Limb (tissue), 2 donors: ENCODE measurements around the gene CNKSR3.
A peak's percentile ranks its signal among the peaks of the same experiment; 100 is the strongest.

Source experiments
- DNase-seq, 2 donors: peaks; one replicate each; pipeline ENCODE4 v3.0.0-alpha.2; 2016; ENCODE audit errors: extremely low spot score in 2 of 2

CNKSR3 gene

GRCh38 chr6:154479351-154479769 is 31.1 kb downstream of the CNKSR3 start:
- DNase-seq: peak in 1 of 2 donors; percentile 51

GRCh38 chr6:154478701-154479060 is 31.8 kb downstream of the CNKSR3 start:
- no peak for DNase-seq

- no peak for DNase-seq
Measured at GRCh38 chr6:154478021-154478700, 32.3 kb downstream of the CNKSR3 start.

- no peak for DNase-seq
Measured at GRCh38 chr6:154476494-154476893, 34.0 kb downstream of the CNKSR3 start.

GRCh38 chr6:154474648-154475428 is 35.6 kb downstream of the CNKSR3 start:
- DNase-seq: no peak

- no peak for DNase-seq
Measured at GRCh38 chr6:154473324-154473723, 37.2 kb downstream of the CNKSR3 start.

- no peak for DNase-seq
Measured at GRCh38 chr6:154471609-154472362, 38.7 kb downstream of the CNKSR3 start.

- no peak for DNase-seq
Measured at GRCh38 chr6:154469306-154469935, 41.1 kb downstream of the CNKSR3 start.

- no peak for DNase-seq
Measured at GRCh38 chr6:154468760-154469159, 41.7 kb downstream of the CNKSR3 start.

GRCh38 chr6:154466971-154467679 is 43.4 kb downstream of the CNKSR3 start:
- DNase-seq: no peak

- DNase-seq: no peak
Measured at GRCh38 chr6:154466139-154466538, 44.3 kb downstream of the CNKSR3 start.

GRCh38 chr6:154463573-154464419 is 46.7 kb downstream of the CNKSR3 start:
- DNase-seq: no peak

- DNase-seq: no peak
Measured at GRCh38 chr6:154462425-154462824, 48.1 kb downstream of the CNKSR3 start.

- no peak for DNase-seq
Measured at GRCh38 chr6:154461348-154461747, 49.1 kb downstream of the CNKSR3 start.

- DNase-seq: no peak
Measured at GRCh38 chr6:154460306-154461071, 50.0 kb downstream of the CNKSR3 start.

GRCh38 chr6:154459513-154459912 is 51.0 kb downstream of the CNKSR3 start:
- no peak for DNase-seq

GRCh38 chr6:154458565-154459470 is 51.7 kb downstream of the CNKSR3 start:
- DNase-seq: no peak

GRCh38 chr6:154457881-154458284 is 52.6 kb downstream of the CNKSR3 start:
- no peak for DNase-seq
